Left lobe of liver (tissue), 2 donors: ENCODE data around the gene DNAJC3. TPM values are rescaled to one million over a fixed set of nuclear protein-coding genes. Genes with fewer than 3 reads are reported as not detected.
"Not testable (repeated sequence)": the region's sequence is repeated elsewhere in the genome, so short reads cannot be mapped to it uniquely, and the experiment has no call there.

Source experiments
- ATAC-seq: fragments of 200-7000 bp; cut with Tn5 transposase; one replicate; pipeline ENCODE4 v1.9.1; 2020; ENCODE audit warnings: mild to moderate bottlenecking, moderate library complexity
- DNase-seq: peaks from one replicate; pipeline ENCODE4 v3.0.0-alpha.2; 2020; ENCODE audit warnings: low spot score
- total RNA-seq: library from RNA; stranded (reverse); gene quantifications from one replicate; pipeline ENCODE4 v1.2.1, GENCODE V29; 2021
- donor health status: DM: no; HTN: no; CAD: no; lungs with moderate emphysema.
- donor health status: DM: no; HTN: yes; CAD: no.

Gene DNAJC3
- total RNA-seq, 1 donor from 2014 or later, result 50.7 TPM

DNA sequence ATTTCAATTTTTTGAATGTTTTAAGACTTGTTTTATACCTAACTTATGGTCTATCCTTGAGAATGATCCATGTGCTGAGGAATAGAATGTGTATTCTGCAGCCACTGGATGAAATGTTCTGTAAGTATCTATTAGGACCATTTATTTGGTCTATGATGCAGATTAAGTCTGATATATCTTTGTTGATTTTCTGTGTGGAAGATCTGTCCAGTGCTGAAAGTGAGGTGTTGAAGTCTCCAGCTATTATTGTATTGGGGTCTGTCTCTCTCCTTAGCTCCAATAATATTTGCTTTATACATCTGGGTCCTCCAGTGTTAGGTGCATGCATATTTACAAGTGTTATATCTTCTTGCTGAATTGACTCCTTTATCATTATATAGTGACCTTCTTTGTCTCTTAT lies 9.7 kb upstream of the DNAJC3 start:
- DNase-seq, ATAC-seq: not testable (repeated sequence)

- DNase-seq (no peak), ATAC-seq (no peak)
Observed at GRCh38 chr13:95671597-95671996, 5.3 kb upstream of the DNAJC3 start.

GRCh38 chr13:95676105-95676761 lies 706 bp upstream of the DNAJC3 start:
- ATAC-seq (peak; percentile 26), DNase-seq (no peak)

DNA sequence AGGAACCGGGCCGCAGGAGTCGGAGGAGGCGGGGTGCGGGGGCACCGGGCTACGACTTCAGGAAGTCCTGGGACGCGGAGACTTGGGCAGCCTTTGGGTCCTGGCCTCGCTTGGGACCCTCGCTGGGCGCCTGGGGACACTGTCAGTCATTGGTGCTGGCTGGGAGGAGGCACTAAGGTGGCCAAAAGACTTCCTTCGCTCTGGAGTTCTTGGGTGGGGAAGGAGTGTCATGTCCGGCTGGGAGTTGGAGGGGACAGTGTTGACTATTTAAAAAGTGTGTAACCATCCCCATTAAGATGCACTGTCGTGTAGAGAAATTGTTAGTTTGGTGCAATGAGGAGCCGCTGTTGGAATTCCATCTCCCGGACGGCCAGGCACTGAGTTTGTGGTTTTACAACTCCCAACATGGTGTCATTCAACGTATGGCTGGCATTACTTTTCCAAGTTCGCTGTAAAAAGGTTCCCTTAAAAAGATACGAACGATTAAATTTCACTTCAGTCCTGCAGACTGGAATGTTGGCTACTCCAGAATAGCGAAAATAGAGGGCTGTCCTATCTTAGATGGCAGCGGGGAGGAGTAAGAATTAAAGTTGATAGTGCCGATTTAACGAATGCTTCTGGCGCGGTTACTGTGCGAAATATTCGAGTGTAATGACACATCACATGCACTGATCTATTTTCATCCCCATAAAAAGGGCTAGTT lies 776 bp downstream of the DNAJC3 start:
- no peak for ATAC-seq
- DNase-seq, result no peak

DNA sequence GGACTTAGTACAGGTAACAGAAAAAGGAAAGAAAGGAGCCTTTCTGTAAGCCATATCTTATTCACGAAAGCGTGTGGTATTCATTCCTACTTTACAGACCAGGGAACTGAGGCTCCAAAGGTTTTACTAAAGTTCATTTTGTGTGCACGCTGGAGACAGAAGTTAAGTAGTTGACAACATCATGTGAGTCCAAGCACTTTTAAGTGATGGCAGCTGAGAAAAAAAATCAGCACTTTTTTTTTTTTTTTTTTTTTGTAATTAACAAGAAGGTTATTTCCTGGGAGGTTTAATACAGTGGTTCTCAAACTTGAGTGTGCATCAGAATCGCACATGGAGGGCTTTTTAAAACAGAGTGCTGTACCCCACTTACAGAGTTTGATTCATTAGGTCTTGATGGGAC lies 2.0 kb downstream of the DNAJC3 start:
- DNase-seq (no peak), ATAC-seq (no peak)

DNA sequence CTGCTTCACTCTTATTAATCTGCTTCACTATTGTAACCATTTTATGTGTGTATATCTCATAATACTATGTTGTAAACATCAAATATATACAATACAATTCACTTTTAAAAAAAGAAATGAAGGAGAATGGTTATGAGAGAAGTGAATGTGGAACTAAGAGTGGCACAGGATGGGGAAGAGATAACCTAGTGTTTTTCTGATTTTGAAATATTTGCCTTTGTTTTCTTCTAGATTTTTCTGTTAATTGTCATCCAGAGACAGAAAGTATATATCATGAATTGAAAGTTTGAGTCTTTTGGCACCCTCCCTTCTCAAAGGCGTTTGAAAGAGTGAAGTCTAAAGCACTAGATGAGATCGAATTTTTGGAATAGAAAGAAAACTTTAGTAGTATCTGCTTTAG lies 2.8 kb downstream of the DNAJC3 start:
- ATAC-seq (no peak), DNase-seq (no peak)

DNA sequence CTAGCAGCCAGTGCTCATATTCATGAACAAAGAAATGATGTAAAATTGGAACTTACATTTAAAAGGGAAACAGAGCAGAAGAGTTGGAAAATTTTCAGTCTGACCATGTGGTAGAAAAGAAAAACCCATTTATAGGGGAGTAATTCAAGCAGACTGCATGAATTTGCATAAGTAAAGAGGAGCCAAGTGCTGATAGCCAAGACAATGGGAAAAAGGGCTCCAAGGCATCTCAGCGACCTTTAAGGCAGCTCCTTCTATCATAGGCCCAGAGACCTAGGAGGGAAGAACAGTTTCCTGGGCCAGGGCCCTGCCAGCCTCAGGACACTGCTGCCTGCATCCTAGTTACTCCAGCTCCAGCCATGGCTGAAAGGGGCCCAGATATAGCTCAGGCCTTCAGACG lies 7.5 kb downstream of the DNAJC3 start:
- DNase-seq (no peak), ATAC-seq (no peak)

- DNase-seq, result not testable (repeated sequence)
- ATAC-seq, result peak; percentile 28
Observed at GRCh38 chr13:95684960-95685359, 8.0 kb downstream of the DNAJC3 start.

DNA sequence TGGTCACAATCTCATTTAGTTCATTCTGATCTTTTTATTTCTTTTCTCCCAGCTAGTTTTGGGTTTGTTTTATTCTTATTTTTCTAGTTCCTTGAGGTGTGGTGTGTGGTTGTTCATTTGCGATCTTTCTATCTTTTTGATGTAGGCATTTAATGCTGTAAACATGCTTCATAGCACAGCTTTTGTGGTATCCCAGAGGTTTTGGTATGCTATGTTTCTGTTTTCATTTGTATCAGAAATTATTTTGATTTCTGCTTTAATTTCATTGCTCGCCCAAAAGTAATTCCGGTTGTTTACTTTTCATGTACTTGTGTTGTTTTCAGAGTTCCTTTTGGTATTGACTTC lies 12.6 kb downstream of the DNAJC3 start:
- DNase-seq (no peak), ATAC-seq (no peak)

DNA sequence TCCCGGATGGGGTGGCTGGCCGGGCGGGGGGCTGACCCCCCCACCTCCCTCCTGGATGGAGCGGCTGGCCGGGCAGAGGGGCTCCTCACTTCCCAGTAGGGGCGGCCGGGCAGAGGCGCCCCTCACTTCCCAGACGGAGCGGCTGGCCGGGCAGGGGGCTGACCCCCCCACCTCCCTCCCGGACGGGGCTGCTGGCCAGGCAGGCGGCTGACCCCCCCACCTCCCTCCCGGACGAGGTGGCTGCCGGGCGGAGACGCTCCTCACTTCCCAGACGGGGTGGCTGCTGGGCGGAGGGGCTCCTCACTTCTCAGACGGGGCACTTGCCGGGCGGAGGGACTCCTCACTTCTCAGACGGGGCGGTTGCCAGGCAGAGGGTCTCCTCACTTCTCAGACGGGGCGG lies 14.0 kb downstream of the DNAJC3 start:
- not testable (repeated sequence) for ATAC-seq, DNase-seq

DNA sequence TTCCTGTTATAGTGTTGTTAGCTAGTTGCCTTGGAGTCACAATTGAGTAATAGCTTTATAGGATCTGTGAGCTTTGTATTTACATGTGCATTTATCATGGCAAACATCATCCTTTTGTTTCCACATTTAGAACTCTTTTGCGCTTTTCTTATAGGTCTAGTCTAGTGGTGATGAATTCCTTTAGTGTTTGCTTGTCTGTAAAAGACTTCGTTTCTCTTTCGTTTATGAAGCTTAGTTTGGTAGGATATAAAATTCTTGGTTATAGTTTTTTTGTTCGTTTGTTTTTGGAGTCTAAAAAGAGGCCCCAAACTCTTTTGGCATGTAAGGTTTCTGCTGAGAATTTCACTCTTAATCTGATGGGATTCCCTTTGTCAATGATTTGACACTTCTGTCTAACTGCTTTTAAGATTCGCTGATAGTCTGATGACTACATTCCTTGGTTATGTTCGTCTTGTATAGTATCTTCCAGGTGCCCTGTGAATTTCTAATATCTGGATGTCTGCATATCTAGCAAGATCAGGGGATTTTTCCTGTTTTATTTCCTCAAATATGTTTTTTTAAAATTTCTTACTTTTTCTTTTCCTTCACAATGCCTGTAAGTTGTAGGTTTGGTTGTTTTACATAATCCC lies 20.2 kb downstream of the DNAJC3 start:
- DNase-seq, result no peak
- ATAC-seq, result no peak

GRCh38 chr13:95698047-95698749 lies 21.3 kb downstream of the DNAJC3 start:
- ATAC-seq (peak; percentile 59), DNase-seq (no peak)

DNA sequence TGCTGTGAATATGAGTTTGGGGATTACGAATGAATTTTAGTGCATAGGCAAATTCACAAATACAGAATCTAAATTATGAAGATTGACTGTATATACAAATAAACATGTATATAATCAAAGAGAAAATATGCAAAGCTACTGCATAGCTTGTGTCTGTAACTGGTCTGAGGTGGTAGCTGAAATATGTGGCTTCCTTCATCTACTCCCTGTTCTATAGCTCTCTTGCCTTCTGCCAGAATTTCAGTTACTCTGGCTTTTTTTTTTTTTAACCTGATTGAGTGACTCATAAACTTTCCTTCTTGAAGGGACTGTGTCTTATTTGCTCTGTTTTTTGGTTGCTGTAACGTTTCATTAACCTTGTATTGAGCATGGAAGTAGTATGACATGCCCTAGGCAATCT lies 26.6 kb downstream of the DNAJC3 start:
- DNase-seq (no peak), ATAC-seq (no peak)

DNA sequence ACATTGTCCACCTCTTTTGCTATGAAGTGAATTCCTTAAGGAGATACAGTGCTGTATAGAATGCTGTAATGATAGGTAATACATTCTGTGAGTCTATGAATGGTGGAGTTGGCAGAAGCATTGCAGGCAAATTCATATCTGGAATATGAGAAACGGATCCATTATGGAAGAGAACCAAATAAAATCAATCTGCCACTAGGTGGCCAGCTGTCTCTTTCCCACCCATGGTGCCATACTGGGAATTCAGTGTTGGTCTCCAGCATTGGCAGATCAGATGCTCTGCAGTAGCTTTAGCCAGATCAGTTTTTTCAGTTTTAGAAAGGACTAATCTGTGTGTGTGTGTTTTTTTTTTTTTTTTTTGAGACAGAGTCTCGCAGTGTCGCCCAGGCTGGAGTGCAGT lies 27.6 kb downstream of the DNAJC3 start:
- ATAC-seq (no peak), DNase-seq (no peak)

DNA sequence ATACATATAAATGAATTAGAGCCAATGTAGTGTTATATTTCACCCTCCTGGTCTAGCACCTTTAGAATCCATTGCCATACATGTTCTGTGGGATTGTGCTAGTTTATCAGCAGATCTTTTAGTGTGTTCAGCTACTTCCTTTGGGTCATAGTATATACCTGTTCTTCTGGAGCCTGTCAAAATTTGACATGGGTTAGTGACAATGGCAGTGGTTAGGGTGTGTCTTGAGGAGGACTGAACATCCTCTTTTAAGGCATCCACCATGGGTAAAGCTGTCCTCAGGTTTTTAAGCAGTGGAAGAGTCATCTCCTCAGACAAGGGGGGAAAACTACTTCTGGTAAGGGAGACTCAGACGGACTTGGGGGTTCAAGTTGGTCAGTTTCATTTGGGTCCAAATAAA lies 29.4 kb downstream of the DNAJC3 start:
- ATAC-seq, result no peak

DNA sequence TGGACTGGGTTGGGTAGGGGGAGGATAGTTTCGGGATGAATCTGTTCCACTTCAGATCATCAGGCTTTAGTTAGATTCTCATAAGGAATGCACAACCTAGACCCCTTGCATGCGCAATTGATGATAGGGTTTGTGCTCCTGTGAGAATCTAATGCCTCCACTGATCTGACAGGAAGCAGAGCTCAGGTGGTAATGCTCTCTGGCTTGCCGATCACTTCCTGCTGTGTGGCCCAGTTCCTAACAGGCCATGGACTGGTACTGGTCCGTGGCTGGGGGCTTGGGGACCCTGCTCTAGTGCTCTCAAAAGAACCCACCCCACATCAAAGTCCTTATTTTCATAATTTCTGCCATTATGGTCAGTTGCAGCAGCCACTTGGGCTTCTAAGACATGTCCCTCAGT lies 30.1 kb downstream of the DNAJC3 start:
- DNase-seq (no peak), ATAC-seq (no peak)

More for the DNA sequence above, 29.4 kb downstream of the DNAJC3 start:
- no peak for DNase-seq

DNA sequence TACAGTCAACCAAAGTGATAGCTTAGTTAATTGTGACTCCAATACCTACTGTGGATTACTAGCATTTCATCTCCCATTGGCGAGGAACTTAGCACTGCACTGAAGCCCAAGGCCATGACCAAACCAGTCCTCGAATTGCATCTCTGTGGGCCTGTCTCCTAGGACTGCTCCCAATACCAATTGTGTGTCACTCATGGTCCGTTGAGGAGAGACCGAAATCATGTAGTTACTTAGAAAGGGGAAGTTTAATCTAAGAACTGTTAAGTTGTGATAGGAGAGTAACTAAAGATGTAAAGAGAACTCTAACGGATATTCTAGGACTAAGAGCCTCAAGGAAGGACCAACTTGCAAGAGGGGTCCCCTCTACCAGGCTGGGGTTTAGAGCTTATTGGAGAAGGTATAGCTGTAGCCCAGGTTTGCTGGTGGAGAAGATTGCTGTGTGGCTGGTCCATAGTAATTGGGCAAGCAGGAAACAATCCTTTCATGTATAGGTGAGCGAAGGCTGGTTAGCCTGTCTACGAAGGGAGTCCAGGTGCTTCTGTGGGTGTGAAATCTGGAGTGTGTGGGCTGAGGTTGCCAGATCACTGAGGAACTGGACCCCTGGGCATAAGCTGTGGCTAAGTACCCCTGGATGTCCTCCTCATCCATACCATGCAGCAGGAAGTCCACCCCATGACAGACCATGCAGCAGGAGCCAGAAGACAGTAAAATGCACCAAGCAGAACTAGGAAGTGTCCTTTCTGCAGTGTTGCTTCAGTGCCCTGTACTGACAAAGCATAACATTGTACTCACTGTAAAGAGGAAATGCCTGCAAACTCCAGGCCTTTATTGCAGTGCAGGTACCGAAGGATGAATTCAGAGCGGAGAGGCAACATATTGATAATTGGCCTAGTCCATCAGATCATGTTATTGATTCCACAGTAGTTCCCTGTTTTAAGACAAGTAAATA lies 30.8 kb downstream of the DNAJC3 start:
- peak; percentile 51 for ATAC-seq
- no peak for DNase-seq

DNA sequence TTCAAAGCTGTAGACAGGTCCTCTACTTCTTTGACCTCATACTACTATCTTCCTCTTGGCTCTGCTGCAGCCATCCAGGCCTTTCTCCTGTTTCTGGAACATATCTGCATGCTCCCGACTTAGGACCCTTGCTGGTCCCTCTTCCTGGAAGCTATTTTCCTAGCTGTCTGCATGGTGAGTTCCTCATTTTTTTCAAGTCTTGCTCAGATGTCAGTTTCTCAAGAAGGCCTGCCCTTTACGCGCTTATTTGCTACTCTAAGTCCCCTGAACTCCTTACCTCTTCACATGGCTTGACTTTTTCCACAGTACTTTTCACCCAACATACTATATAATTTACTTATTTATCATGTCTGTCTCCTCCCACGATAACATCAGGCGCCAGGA lies 31.4 kb downstream of the DNAJC3 start:
- no peak for ATAC-seq
- DNase-seq, result no peak

DNA sequence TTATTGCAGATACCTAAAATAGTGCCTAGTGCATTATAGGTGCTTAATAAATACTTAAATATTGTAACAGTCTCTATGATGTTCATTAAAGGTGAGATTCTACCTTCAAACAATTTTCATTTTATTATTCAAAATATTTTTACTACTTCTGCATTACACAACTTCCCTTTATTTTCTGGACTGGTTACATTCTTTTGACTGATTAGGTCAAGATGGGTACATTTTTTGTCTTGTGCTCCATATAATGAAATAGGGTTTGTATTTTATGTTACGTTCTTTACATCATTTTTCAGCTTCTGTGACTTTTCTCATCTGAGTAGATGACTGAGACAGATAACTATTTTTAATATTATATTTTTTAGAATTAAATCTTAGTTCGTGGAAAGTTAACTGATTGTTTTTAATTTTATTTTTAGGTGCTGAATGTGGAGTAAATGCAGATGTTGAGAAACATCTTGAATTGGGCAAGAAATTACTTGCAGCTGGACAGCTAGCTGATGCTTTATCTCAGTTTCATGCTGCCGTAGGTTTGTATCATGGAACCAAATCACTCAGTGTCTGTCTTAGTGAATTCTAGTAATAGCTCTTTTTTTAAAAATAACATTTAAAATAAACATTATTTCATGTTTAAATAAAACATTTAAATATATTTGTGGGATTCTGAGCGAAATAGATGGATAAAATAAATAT lies 32.0 kb downstream of the DNAJC3 start:
- no peak for ATAC-seq

DNA sequence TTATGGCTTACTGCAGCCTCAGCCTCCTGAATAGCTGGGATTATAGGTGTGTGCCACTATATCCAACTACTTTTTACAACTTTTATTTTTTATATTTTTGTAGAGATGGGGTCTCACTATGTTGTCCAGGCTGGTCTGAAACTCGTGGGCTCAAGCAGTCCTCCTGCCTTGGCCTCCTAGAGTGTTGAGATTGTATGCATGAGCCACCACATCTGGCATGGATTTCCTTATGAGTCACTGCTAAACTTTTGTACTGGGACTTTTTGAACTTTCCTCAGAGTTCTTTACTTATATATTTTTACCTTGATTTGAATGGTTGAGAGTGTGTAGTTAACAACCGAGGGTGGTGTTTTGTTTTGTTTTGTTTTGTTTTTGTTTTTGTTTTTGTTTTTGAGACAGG lies 33.4 kb downstream of the DNAJC3 start:
- DNase-seq (no peak), ATAC-seq (no peak)

More for the DNA sequence above, 32.0 kb downstream of the DNAJC3 start:
- DNase-seq, result no peak
